Measurements from ENCODE around the gene MCUB. TPM values are rescaled to one million over a fixed set of nuclear protein-coding genes. Genes with fewer than 3 reads are reported as not detected.

MCUB gene
- total RNA-seq, 2 experiments from 2014 or later = 62.3 to 65.3 TPM

- Mint-ChIP-seq H3K4me3 (no peak overlapping the region), H3K9me3 (peaks cover 2% of the 10 kb centered on the region), H3K36me3 (ENCODE audit: low read depth) (peaks cover 11% of the 10 kb centered on the region), H3K27me3 (no peaks in the 10 kb centered on the region), H3K27ac (peak overlapping the region; percentile 42), H3K4me1 (ENCODE audit: low read depth) (peaks cover 33% of the 10 kb centered on the region)
- no peak for TF ChIP-seq CTCF (IDR thresholded peaks at IDR 0.05)
- ChIA-PET POLR2A (no interaction called here), CTCF (interaction anchor here (1.6 kb wide), 1 partner anchor 100 kb away, joined by 3 read pairs; no protein-coding TSS in a partner anchor)
- ATAC-seq (no peak), DNase-seq (no peak)
- intact Hi-C loops (cut with micrococcal nuclease) = loop anchor here (5.0 kb wide), 1 partner anchor 231 kb away; no protein-coding TSS in a partner anchor
Measured at GRCh38 chr4:109657854-109658418, 97.9 kb downstream of the MCUB start.

DNA sequence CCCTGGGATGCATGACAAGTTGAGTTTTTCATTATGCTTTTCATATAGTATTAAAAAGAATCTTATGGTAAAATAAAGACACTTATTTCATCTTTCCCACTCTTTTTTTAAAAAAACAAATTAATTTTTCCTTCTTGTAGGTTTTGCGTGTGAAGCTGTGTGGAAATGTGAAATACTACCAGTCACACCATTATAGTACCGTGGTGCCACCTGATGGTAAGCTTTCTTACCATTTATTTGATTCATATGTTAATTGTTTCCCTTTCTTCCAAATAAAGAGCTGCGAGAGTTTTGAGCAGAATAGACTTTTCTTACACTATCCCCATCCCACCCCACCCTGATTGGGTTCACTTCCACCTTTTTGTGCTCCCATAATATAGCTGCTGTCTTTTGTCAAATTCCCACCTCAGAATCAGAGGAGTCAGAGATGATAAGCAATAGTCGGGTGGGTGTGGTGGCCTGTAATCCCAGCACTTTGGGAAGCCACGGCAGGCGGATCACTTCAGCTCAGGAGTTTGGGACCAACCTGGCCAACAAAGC is 98.9 kb downstream of the MCUB start:
- Mint-ChIP-seq H3K4me1 (ENCODE audit: low read depth) (peaks cover 37% of the 10 kb centered on the region), H3K27ac (no peak overlapping the region)

DNA sequence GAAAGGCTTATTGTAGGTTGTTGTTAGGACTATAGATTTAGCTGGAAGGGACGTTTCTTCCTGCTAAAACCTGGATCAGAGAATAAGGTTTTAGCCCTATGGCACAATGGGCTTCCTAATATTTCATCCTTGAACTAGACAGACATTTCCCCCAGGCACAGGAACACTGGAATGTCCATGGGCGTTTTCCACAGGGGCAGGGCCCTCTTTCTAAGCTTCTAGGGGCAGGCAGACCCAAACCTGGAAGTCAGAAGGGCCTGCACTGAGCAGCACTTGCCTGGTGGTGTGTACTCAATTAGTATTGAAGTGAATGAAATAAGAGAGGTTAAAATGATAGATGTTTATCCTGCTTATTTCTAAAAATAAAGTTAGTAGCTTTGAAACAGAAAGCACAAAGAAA is 102.1 kb downstream of the MCUB start:
- DNase-seq = no peak
- Mint-ChIP-seq H3K27me3 (no peaks in the 10 kb centered on the region), H3K27ac (no peak overlapping the region), H3K4me1 (ENCODE audit: low read depth) (peaks cover 40% of the 10 kb centered on the region), H3K4me3 (no peak overlapping the region), H3K9me3 (no peaks in the 10 kb centered on the region), H3K36me3 (ENCODE audit: low read depth) (peaks cover 17% of the 10 kb centered on the region)
- CTCF ChIA-PET = interaction anchor here (1.4 kb wide), 1 partner anchor 229 kb away, joined by 6 read pairs; the partner anchor contains the start of gene SEC24B
- intact Hi-C loops (cut with micrococcal nuclease) = no loop called here
- POLR2A ChIA-PET = interaction anchor here (1.1 to 1.5 kb wide), 2 partner anchors 16 to 101 kb away, joined by 3 read pairs; no protein-coding TSS in a partner anchor
- no peak for TF ChIP-seq CTCF (IDR thresholded peaks at IDR 0.05)
- ATAC-seq = no peak

More for the DNA sequence above, 98.9 kb downstream of the MCUB start:
- Mint-ChIP-seq H3K9me3 (no peaks in the 10 kb centered on the region), H3K36me3 (ENCODE audit: low read depth) (peaks cover 8% of the 10 kb centered on the region), H3K27me3 (no peaks in the 10 kb centered on the region), H3K4me3 (no peak overlapping the region)
- ATAC-seq = peak; percentile 41
- intact Hi-C loops (cut with micrococcal nuclease) = loop anchor here (5.0 kb wide), 1 partner anchor 232 kb away; no protein-coding TSS in a partner anchor
- ChIA-PET POLR2A (interaction anchor here (0.6 to 1.0 kb wide), 2 partner anchors 9 to 70 kb away, joined by 3 read pairs; no protein-coding TSS in a partner anchor), CTCF (interaction anchor here (0.6 to 1.6 kb wide), 9 partner anchors 12 to 226 kb away, joined by 3 to 8 read pairs (median 3); partner anchors contain the start of gene SEC24B)
- peak; percentile 32 for DNase-seq
- peak; percentile 24 for TF ChIP-seq CTCF (IDR thresholded peaks at IDR 0.05)

DNA sequence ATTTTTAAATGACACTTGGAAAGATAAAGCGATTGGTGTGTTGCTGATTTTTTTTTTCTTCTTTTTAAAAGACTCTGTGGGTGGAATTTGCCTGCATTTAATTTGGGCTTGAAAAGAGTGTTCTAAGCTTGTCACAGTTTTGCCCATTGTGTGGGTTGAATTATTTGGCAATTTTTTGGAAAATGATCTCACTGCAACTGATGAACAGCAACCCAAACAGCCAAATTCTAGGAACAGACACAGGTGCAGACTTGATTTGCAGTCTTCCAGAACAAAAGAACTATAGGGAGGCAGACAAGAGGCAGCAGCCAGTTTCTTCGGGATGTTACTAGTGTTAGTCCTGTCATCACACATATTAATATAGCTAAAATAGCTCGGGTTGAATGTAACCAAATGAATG is 102.7 kb downstream of the MCUB start:
- peaks cover 43% of the 10 kb centered on the region for H3K4me1 Mint-ChIP-seq (ENCODE audit: low read depth)
- intact Hi-C loops (cut with micrococcal nuclease) = no loop called here
- DNase-seq (no peak), ATAC-seq (no peak)
- peaks cover 19% of the 10 kb centered on the region for H3K36me3 Mint-ChIP-seq (ENCODE audit: low read depth)
- no peaks in the 10 kb centered on the region for H3K9me3 Mint-ChIP-seq
- H3K4me3 Mint-ChIP-seq = no peak overlapping the region
- POLR2A ChIA-PET = interaction anchor here (0.5 to 1.5 kb wide), 3 partner anchors 9 to 83 kb away, joined by 3 read pairs; no protein-coding TSS in a partner anchor
- H3K27ac Mint-ChIP-seq = no peak overlapping the region
- CTCF ChIA-PET = interaction anchor here (1.4 to 1.7 kb wide), 2 partner anchors 8 to 229 kb away, joined by 4 to 6 read pairs; partner anchors contain the start of gene SEC24B
- TF ChIP-seq CTCF (IDR thresholded peaks at IDR 0.05) = no peak
- H3K27me3 Mint-ChIP-seq = no peaks in the 10 kb centered on the region
